Vagina (tissue), 2 donors: Measurements from ENCODE around the gene RASGRP4. TPM values are rescaled to one million over a fixed set of nuclear protein-coding genes. Genes with fewer than 3 reads are reported as not detected.
"Not testable (repeated sequence)": the region's sequence is repeated elsewhere in the genome, so short reads cannot be mapped to it uniquely, and the experiment has no call there.

Experiments used
- DNase-seq, 2 donors: peaks; one replicate each; pipeline ENCODE4 v3.0.0-alpha.2; 2017; ENCODE audit errors: extremely low spot score in 2 of 2
- H3K27ac ChIP-seq: fragments of 200-600 bp; sonication (generic); one replicate; pipeline ENCODE4 v1.5.1; 2019
- H3K27me3 ChIP-seq: fragments of 200-600 bp; sonication (generic); one replicate; pipeline ENCODE4 v1.5.1; 2019
- H3K36me3 ChIP-seq, 2 donors: fragments of 200-600 bp; sonication (generic); one replicate each; pipeline ENCODE4 v1.5.1; 2017 to 2019
- H3K4me1 ChIP-seq: fragments of 200-600 bp; sonication (generic); one replicate; pipeline ENCODE4 v1.5.1; 2019
- H3K4me3 ChIP-seq, 2 donors: fragments of 200-600 bp; sonication (generic); 1 replicate in 1 of 2; 2 replicates in 1 of 2; pipeline ENCODE4 v1.5.1; 2016 to 2019
- H3K9me3 ChIP-seq: fragments of 200-600 bp; sonication (generic); one replicate; pipeline ENCODE4 v1.5.1; 2019
- POLR2A ChIP-seq, 2 donors: fragments of 450-650 bp; IDR thresholded peaks; one replicate each; pipeline ENCODE4 v1.6.1; 2017; ENCODE audit warnings: antibody characterized with exemption in 2 of 2, mild to moderate bottlenecking in 2 of 2, moderate library complexity in 2 of 2
- POLR2AphosphoS5 ChIP-seq, 2 donors: sonication (generic); formaldehyde crosslinking; IDR thresholded peaks; one replicate each; pipeline ENCODE4 v1.9.0; 2017; ENCODE audit warnings: antibody characterized with exemption in 2 of 2, mild to moderate bottlenecking in 2 of 2, low read depth in 1 of 2; ENCODE audit not compliant: insufficient read depth in 1 of 2
- intact Hi-C: fragments of 100-400 bp; cut with DNase I; formaldehyde crosslinking; loops from one replicate; pipeline ENCODE4 v1.15.1; 2023
- total RNA-seq: library from RNA; depleted of rRNA; stranded (reverse); fragments of >200 nt; gene quantifications from one replicate; pipeline ENCODE4 v1.2.3, GENCODE V29; 2016
- TF ChIP-seq, protein P1 (sequence below), 3 experiments: fragments of 450-650 bp in 2 of 3; fragments of 200-600 bp in 1 of 3; sonication (generic) in 1 of 3; IDR thresholded peaks; one replicate each; pipeline ENCODE4 v1.5.1; 2017 to 2019; ENCODE audit warnings: antibody characterized with exemption in 3 of 3, mild to moderate bottlenecking in 2 of 3, moderate library complexity in 2 of 3

Gene RASGRP4
- total RNA-seq, 1 donor from 2014 or later: 2.9 TPM

DNA sequence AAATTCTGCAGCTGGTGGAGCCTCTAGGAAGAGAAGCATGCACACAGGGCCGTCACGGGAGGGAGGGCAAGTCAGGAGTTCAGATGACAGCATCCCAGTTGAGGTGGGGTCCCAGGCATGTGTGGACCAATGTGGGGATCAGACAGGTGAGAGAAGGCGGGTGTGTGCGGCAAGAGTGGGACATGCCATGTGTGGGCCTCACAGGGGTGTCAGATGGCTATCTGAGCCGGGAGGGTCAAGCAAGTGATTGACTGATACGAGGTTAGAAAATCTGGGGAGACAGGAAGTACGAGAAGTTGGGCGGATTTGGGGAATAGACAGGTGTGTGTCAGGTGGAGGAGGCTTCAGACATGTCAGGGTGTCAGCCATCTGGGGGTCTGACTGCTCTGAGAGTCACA lies 8.9 kb downstream of the RASGRP4 start:
- Histone ChIP-seq H3K36me3 (no peaks in the 10 kb centered on the region), H3K27me3 (no peaks in the 10 kb centered on the region), H3K27ac (no peak overlapping the region), H3K9me3 (no peaks in the 10 kb centered on the region), H3K4me1 (peaks cover 12% of the 10 kb centered on the region), H3K4me3 (no peak overlapping the region)
- TF ChIP-seq POLR2AphosphoS5 (IDR thresholded peaks at IDR 0.05; ENCODE audit: insufficient read depth in 1 of 2, low read depth in 1 of 2): no peak
- TF ChIP-seq, protein P1, sequence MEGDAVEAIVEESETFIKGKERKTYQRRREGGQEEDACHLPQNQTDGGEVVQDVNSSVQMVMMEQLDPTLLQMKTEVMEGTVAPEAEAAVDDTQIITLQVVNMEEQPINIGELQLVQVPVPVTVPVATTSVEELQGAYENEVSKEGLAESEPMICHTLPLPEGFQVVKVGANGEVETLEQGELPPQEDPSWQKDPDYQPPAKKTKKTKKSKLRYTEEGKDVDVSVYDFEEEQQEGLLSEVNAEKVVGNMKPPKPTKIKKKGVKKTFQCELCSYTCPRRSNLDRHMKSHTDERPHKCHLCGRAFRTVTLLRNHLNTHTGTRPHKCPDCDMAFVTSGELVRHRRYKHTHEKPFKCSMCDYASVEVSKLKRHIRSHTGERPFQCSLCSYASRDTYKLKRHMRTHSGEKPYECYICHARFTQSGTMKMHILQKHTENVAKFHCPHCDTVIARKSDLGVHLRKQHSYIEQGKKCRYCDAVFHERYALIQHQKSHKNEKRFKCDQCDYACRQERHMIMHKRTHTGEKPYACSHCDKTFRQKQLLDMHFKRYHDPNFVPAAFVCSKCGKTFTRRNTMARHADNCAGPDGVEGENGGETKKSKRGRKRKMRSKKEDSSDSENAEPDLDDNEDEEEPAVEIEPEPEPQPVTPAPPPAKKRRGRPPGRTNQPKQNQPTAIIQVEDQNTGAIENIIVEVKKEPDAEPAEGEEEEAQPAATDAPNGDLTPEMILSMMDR (IDR thresholded peaks at IDR 0.05): no peak
- TF ChIP-seq POLR2A (IDR thresholded peaks at IDR 0.05): no peak
- no peak for DNase-seq
- intact Hi-C loops: no loop called here

DNA sequence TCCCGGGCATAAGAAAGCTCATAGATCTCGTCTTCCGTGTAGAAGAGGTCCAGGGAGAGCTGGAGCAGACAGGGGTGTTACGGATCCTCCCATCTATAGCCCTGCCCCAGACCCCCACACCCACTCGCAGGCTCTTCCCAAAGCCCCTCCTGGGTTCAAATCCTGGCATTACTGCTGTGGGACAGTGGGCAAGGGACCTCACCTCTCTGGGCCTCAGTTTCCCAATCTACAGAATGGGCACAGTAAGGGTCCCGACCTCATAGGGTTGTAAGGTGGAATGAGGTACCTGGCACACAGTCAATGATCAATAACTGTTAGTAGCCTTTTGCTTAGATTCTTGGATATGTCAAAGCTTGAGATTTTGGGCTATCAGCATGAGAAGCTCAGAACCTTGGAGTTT lies 12.6 kb downstream of the RASGRP4 start:
- no peak for TF ChIP-seq POLR2AphosphoS5 (IDR thresholded peaks at IDR 0.05; ENCODE audit: insufficient read depth in 1 of 2, low read depth in 1 of 2)
- TF ChIP-seq, protein P1 (IDR thresholded peaks at IDR 0.05): no peak
- no peaks in the 10 kb centered on the region for H3K36me3 ChIP-seq
- no peak overlapping the region for H3K27ac ChIP-seq
- no peak overlapping the region for H3K4me3 ChIP-seq
- no peak for DNase-seq
- no peaks in the 10 kb centered on the region for H3K27me3 ChIP-seq
- H3K4me1 ChIP-seq: peaks cover 10% of the 10 kb centered on the region
- intact Hi-C loops: loop anchor here (5.0 kb wide), 1 partner anchor 219 kb away; no protein-coding TSS in a partner anchor
- no peaks in the 10 kb centered on the region for H3K9me3 ChIP-seq

- no peaks in the 10 kb centered on the region for H3K36me3 ChIP-seq
- no peak for DNase-seq
- H3K9me3 ChIP-seq: no peaks in the 10 kb centered on the region
- peaks cover 6% of the 10 kb centered on the region for H3K4me1 ChIP-seq
- intact Hi-C loops: loop anchor here (5.0 kb wide), 1 partner anchor 219 kb away; no protein-coding TSS in a partner anchor
- H3K27me3 ChIP-seq: no peaks in the 10 kb centered on the region
- H3K27ac ChIP-seq: no peak overlapping the region
- H3K4me3 ChIP-seq: no peak overlapping the region
- no peak for TF ChIP-seq POLR2AphosphoS5 (IDR thresholded peaks at IDR 0.05; ENCODE audit: insufficient read depth in 1 of 2, low read depth in 1 of 2)
Observed at GRCh38 chr19:38412961-38413360, 13.1 kb downstream of the RASGRP4 start.

DNA sequence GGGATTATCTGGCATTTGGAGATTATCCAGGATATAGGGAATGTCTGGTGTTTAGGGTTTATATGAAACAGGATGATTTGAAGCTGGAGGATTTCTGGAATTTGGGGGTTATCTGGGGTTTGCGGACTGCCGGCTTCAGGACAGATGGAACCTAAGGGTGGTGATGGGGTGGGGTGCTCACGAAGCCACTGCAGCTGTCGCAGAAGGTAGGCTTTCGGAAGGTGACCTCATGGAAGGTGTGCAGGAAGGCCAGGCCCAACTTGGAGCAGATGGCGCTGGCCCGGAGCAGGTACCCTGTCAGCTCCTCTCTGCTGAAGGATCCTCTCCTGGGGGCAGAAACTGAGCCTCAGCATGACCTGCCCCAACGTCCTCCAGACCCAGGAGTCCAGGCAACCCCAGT lies 13.5 kb downstream of the RASGRP4 start:
- H3K27me3 ChIP-seq: no peaks in the 10 kb centered on the region

GRCh38 chr19:38411898-38412297 lies 14.1 kb downstream of the RASGRP4 start:
- not testable (repeated sequence) for H3K9me3 ChIP-seq, DNase-seq, H3K27me3 ChIP-seq, H3K4me1 ChIP-seq, H3K4me3 ChIP-seq, H3K36me3 ChIP-seq, H3K27ac ChIP-seq
- intact Hi-C loops: loop anchor here (5.0 kb wide), 1 partner anchor 220 kb away; no protein-coding TSS in a partner anchor

More for the DNA sequence above, 13.5 kb downstream of the RASGRP4 start:
- no peak for DNase-seq
- peaks cover 1% of the 10 kb centered on the region for H3K4me1 ChIP-seq
- TF ChIP-seq, protein P1 (IDR thresholded peaks at IDR 0.05): no peak
- TF ChIP-seq POLR2A (IDR thresholded peaks at IDR 0.05) (no peak), POLR2AphosphoS5 (IDR thresholded peaks at IDR 0.05; ENCODE audit: insufficient read depth in 1 of 2, low read depth in 1 of 2) (no peak)
- no peaks in the 10 kb centered on the region for H3K9me3 ChIP-seq
- H3K4me3 ChIP-seq: no peak overlapping the region
- H3K36me3 ChIP-seq: no peaks in the 10 kb centered on the region
- intact Hi-C loops: loop anchor here (5.0 kb wide), 1 partner anchor 220 kb away; no protein-coding TSS in a partner anchor
- no peak overlapping the region for H3K27ac ChIP-seq

GRCh38 chr19:38411041-38411712 lies 14.8 kb downstream of the RASGRP4 start:
- TF ChIP-seq POLR2AphosphoS5 (IDR thresholded peaks at IDR 0.05; ENCODE audit: insufficient read depth in 1 of 2, low read depth in 1 of 2): no peak
- no peak for TF ChIP-seq POLR2A (IDR thresholded peaks at IDR 0.05)
- TF ChIP-seq, protein P1 (IDR thresholded peaks at IDR 0.05): no peak
- H3K36me3 ChIP-seq: peaks cover 0 to 8% of the 10 kb centered on the region in 2 donors
- H3K27ac ChIP-seq: no peak overlapping the region
- no peaks in the 10 kb centered on the region for H3K4me1 ChIP-seq
- intact Hi-C loops: loop anchor here (5.0 kb wide), 1 partner anchor 221 kb away; no protein-coding TSS in a partner anchor
- H3K4me3 ChIP-seq: no peak overlapping the region
- H3K9me3 ChIP-seq: no peaks in the 10 kb centered on the region
- H3K27me3 ChIP-seq: no peaks in the 10 kb centered on the region
- DNase-seq: no peak

DNA sequence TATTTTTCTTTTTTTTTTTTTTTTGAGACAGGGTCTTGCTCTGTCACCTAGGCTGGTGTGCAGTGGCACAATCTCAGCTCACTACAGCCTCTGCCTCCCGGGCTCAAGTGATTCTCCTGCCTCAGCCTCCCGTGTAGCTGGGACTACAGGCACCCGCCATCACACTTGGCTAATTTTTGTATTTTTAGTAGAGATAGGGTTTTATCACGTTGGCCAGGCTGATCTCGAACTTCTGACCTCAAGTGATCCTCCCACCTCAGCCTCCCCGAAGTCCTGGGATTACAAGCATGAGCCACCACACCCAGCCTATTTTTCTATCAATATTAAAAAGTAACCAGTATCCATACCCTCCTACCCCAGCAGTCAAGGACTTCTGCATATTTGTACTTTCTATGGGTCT lies 15.6 kb downstream of the RASGRP4 start:
- not testable (repeated sequence) for H3K4me1 ChIP-seq, H3K4me3 ChIP-seq, H3K27ac ChIP-seq, H3K9me3 ChIP-seq, H3K27me3 ChIP-seq, DNase-seq
- intact Hi-C loops: loop anchor here (5.0 kb wide), 1 partner anchor 222 kb away; no protein-coding TSS in a partner anchor
- H3K36me3 ChIP-seq: peaks cover 0 to 15% of the 10 kb centered on the region in 2 donors
